ENCODE measurements around the gene TAF4.

Gene TAF4

GRCh38 chr20:62040933-62041332, 24.7 kb downstream of the TAF4 start:
- no peak for DNase-seq

GRCh38 chr20:62040381-62040922, 25.2 kb downstream of the TAF4 start:
- no peak for DNase-seq

GRCh38 chr20:62039738-62040137, 25.9 kb downstream of the TAF4 start:
- DNase-seq: no peak

- no peak for DNase-seq
These were observed 32.9 kb downstream of the TAF4 start for GRCh38 chr20:62032609-62033368.

- DNase-seq: no peak
These were observed 34.1 kb downstream of the TAF4 start for GRCh38 chr20:62031462-62032092.

- DNase-seq: no peak
These were observed 34.7 kb downstream of the TAF4 start for GRCh38 chr20:62030834-62031434.

GRCh38 chr20:62030357-62030756, 35.3 kb downstream of the TAF4 start:
- no peak for DNase-seq

- no peak for DNase-seq
These were observed 35.7 kb downstream of the TAF4 start for GRCh38 chr20:62029949-62030348.

GRCh38 chr20:62029296-62029695, 36.4 kb downstream of the TAF4 start:
- DNase-seq: no peak

GRCh38 chr20:62028384-62028783, 37.3 kb downstream of the TAF4 start:
- DNase-seq: no peak

- DNase-seq: no peak
These were observed 37.9 kb downstream of the TAF4 start for GRCh38 chr20:62027698-62028321.

GRCh38 chr20:62027116-62027515, 38.6 kb downstream of the TAF4 start:
- DNase-seq: no peak

- DNase-seq: no peak
These were observed 39.2 kb downstream of the TAF4 start for GRCh38 chr20:62026564-62026856.

- no peak for DNase-seq
These were observed 39.7 kb downstream of the TAF4 start for GRCh38 chr20:62025832-62026563.

- DNase-seq: no peak
These were observed 40.3 kb downstream of the TAF4 start for GRCh38 chr20:62025394-62025793.

- DNase-seq: no peak
These were observed 41.7 kb downstream of the TAF4 start for GRCh38 chr20:62023935-62024334.

GRCh38 chr20:62022575-62023139, 43.0 kb downstream of the TAF4 start:
- DNase-seq: no peak

GRCh38 chr20:62021793-62022385, 43.8 kb downstream of the TAF4 start:
- no peak for DNase-seq

GRCh38 chr20:62020935-62021701, 44.6 kb downstream of the TAF4 start:
- no peak for DNase-seq

- DNase-seq: no peak
These were observed 45.7 kb downstream of the TAF4 start for GRCh38 chr20:62019881-62020492.

Measured in activated effector memory CD4-positive, alpha-beta T cell treated with Interleukin-2 at 50 U/mL for 16 hours (primary cell).